A549 (cell line): ENCODE data around the gene ADAMTS2. TPM values are rescaled to one million over a fixed set of nuclear protein-coding genes. Genes with fewer than 3 reads are reported as not detected.
"Not testable (repeated sequence)": the region's sequence is repeated elsewhere in the genome, so short reads cannot be mapped to it uniquely, and the experiment has no call there.

ENCODE experiments used
- ATAC-seq, 2 experiments: fragments of 200-7000 bp in 1 of 2; fragments of >200 bp in 1 of 2; cut with Nextera tagmentation in 1 of 2; cut with Tn5 transposase in 1 of 2; 3 replicates each; pipeline versions ENCODE4 v1.8.0 to v1.9.1; 2018 to 2020; ENCODE audit warnings: mild to moderate bottlenecking in 1 of 2, moderate library complexity in 1 of 2
- CTCF ChIA-PET: fragments of 300-600 bp; sonication (Branson Sonifier 250); formaldehyde crosslinking; extraction: SDS; loops from one replicate; lab custom pipeline; 2021; ENCODE audit warnings: antibody characterized with exemption, inconsistent platforms; lab: Yijun Ruan, JAX
- POLR2A ChIA-PET: fragments of 350-600 bp; formaldehyde crosslinking; extraction: SDS; loops from one replicate; lab custom pipeline; 2021; ENCODE audit warnings: antibody characterized with exemption, inconsistent platforms; lab: Yijun Ruan, JAX
- DNase-seq, 2 experiments: peaks; one replicate each; pipeline versions ENCODE4 v3.0.0 to v3.0.0-alpha.2; 2011 to 2016; ENCODE audit warnings: low read depth in 1 of 2, low spot score in 1 of 2
- FAIRE-seq: peaks from 2 replicates; lab custom pipeline; 2011; peaks lifted over from hg19 to GRCh38; lab: Jason Lieb, UNC
- H3K27ac ChIP-seq, 2 experiments: fragments of >200 bp; sonication (Bioruptor Twin); formaldehyde crosslinking; 3 replicates each; pipeline ENCODE4 v1.5.1; 2016 to 2017
- H3K4me1 ChIP-seq: fragments of >200 bp; sonication (Bioruptor Twin); formaldehyde crosslinking; 3 replicates; pipeline ENCODE4 v1.6.1; 2016
- H3K4me2 ChIP-seq: fragments of >200 bp; sonication (Bioruptor Twin); formaldehyde crosslinking; 3 replicates; pipeline ENCODE4 v1.6.1; 2016
- H3K4me3 ChIP-seq: fragments of >200 bp; sonication (Bioruptor Twin); formaldehyde crosslinking; 3 replicates; pipeline ENCODE4 v1.5.1; 2016
- H3K9me3 ChIP-seq: fragments of >200 bp; sonication (Bioruptor Twin); formaldehyde crosslinking; 3 replicates; pipeline ENCODE4 v1.6.1; 2016
- BHLHE40 ChIP-seq: IDR thresholded peaks from 2 replicates; pipeline ENCODE4 v1.6.1; 2012; ENCODE audit warnings: low read depth, low read length, inconsistent platforms
- CBX2 ChIP-seq: fragments of 200-600 bp; sonication (generic); IDR thresholded peaks from 2 replicates; pipeline ENCODE4 v1.6.1; 2016; ENCODE audit warnings: low read depth, mild to moderate bottlenecking, borderline replicate concordance
- CBX8 ChIP-seq: fragments of 200-600 bp; sonication (generic); IDR thresholded peaks from 2 replicates; pipeline ENCODE4 v1.6.1; 2016
- EHF ChIP-seq: fragments of 250-450 bp; sonication (Bioruptor Pico); IDR thresholded peaks from 2 replicates; pipeline ENCODE4 v1.5.0; 2020; ENCODE audit warnings: mild to moderate bottlenecking
- ESRRA ChIP-seq: fragments of 150-350 bp; IDR thresholded peaks from 2 replicates; pipeline ENCODE4 v1.6.1; 2014; ENCODE audit warnings: mild to moderate bottlenecking, low read length, borderline replicate concordance
- FOSL2 ChIP-seq, 2 experiments: fragments of 450-650 bp in 1 of 2; fragments of >200 bp in 1 of 2; sonication (Bioruptor Twin) in 1 of 2; formaldehyde crosslinking; IDR thresholded peaks; 2 replicates each; pipeline versions ENCODE4 v1.5.0 to v1.6.1; 2016 to 2020; ENCODE audit warnings: mild to moderate bottlenecking in 1 of 2, moderate library complexity in 1 of 2
- HDAC2 ChIP-seq: fragments of 200-600 bp; sonication (generic); IDR thresholded peaks from 2 replicates; pipeline ENCODE4 v1.6.1; 2016
- HEYL ChIP-seq: fragments of 250-450 bp; sonication (Bioruptor Pico); IDR thresholded peaks from 2 replicates; pipeline ENCODE4 v1.8.0; 2021; ENCODE audit warnings: mild to moderate bottlenecking, moderate library complexity
- JUN ChIP-seq, 2 experiments: fragments of >200 bp; sonication (Bioruptor Twin); formaldehyde crosslinking; IDR thresholded peaks; 2 replicates in 1 of 2; 3 replicates in 1 of 2; pipeline ENCODE4 v1.6.1; 2016 to 2017
- MAFK ChIP-seq: fragments of 450-650 bp; IDR thresholded peaks from 2 replicates; pipeline ENCODE4 v1.6.1; 2014; ENCODE audit not compliant: partially characterized antibody
- PHF8 ChIP-seq: fragments of 200-600 bp; sonication (generic); IDR thresholded peaks from 2 replicates; pipeline ENCODE4 v1.6.1; 2016; ENCODE audit warnings: low read depth, mild to moderate bottlenecking, antibody characterized with exemption, moderate library complexity, borderline replicate concordance
- ZC3H11A ChIP-seq: fragments of 450-650 bp; IDR thresholded peaks from 2 replicates; pipeline ENCODE4 v1.6.1; 2014; ENCODE audit warnings: antibody characterized with exemption, mild to moderate bottlenecking
- ZSCAN20 ChIP-seq: fragments of 250-450 bp; sonication (Bioruptor Pico); IDR thresholded peaks from 2 replicates; pipeline ENCODE4 v1.8.0; 2022; ENCODE audit warnings: mild to moderate bottlenecking, moderate library complexity
- WGBS: methylation state at CpG from one replicate; pipeline ENCODE4 v1.1.6; 2017; ENCODE audit errors: missing lambda C conversion rate; 5-methylcytosine and 5-hydroxymethylcytosine counted together
- polyA plus RNA-seq, 4 experiments: library from polyadenylated mRNA; depleted of rRNA in 3 of 4; stranded (reverse); fragments of >200 nt; fragmentation: RNase III in 1 of 4; extraction: RNeasy Plus Mini Kit Qiagen cat#74134 plus additional on column Dnase treatment in 1 of 4; gene quantifications; 2 replicates in 3 of 4; 3 replicates in 1 of 4; pipeline ENCODE4 v1.2.3, GENCODE V29; 2011 to 2017
- TF ChIP-seq, protein P1 (sequence below): IDR thresholded peaks from 2 replicates; pipeline ENCODE4 v1.6.1; 2012; ENCODE audit warnings: low read depth, borderline replicate concordance
- TF ChIP-seq, protein P2 (sequence below): fragments of >200 bp; sonication (Bioruptor Twin); formaldehyde crosslinking; IDR thresholded peaks from 3 replicates; pipeline ENCODE4 v1.5.1; 2016
- TF ChIP-seq, protein P3 (sequence below): fragments of >200 bp; sonication (Bioruptor Twin); formaldehyde crosslinking; IDR thresholded peaks from 3 replicates; pipeline ENCODE4 v1.6.1; 2016

The ADAMTS2 gene
- polyA plus RNA-seq, 2 of the 4 experiments (the other 2 are of a cell fraction) = not detected

DNA sequence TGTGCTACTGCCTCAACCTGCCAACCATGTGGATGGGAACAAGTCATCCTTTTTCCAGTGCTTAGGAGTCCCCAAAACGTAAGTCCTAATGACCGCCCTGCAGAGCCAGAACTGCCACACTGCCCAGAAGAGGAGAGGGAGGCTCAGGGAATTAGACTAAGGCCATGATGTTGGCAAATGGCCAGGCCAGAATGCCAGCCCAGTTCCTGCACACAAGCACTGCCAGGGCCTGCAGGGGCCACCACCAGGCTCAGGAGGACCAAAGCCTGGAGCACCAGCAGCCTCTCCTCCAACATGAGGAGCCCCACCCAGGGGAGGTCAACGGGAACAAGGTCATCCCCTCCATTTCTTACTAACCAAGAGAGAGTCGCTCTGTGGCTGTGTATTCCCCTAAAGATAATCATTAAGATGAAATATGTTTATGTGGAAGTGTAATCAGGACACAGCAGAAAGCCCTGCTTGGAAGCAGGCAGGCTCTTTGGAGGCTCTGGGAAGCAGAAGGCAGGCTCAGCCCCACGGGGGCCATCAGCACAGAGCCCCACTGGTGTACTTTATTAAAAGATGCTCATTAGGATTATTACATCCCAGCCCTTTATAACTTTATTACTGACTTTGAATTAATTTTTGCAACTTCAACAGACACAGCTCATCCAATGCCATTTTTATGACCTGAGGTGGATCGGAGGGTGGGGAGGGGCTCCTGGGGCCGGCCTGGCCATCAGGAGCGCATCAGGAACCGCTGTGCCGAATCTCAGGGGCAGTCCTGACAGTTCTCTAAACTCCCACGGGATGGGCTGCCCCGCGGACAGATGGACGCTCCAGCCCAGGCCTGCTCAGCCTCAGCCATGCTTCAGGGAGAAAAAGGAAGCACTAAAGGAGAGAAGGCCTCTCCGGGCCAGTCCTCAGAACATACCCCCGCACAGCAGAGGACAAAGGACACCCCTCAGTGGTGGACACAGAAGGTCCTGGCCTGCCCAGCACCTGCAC lies 127.0 kb downstream of the ADAMTS2 start:
- H3K4me3 ChIP-seq = no peak overlapping the region
- no peak overlapping the region for H3K27ac ChIP-seq
- ChIA-PET POLR2A (no interaction called here), CTCF (no interaction called here)
- ATAC-seq = no peak
- 25% methylated on average over 16 of the region's 16 CpGs for WGBS
- FAIRE-seq = no peak
- peaks cover 16% of the 10 kb centered on the region; the same call in 2 of the 3 replicates for H3K9me3 ChIP-seq
- TF ChIP-seq ZC3H11A = no peak
- TF ChIP-seq HDAC2 = no peak
- TF ChIP-seq FOSL2 (IDR thresholded peaks at IDR 0.05) = no peak
- TF ChIP-seq FOSL2 (CRISPR knock-in tag; IDR thresholded peaks at IDR 0.05) = no peak
- TF ChIP-seq CBX2 = no peak
- TF ChIP-seq EHF (CRISPR knock-in tag) = no peak
- no peak for TF ChIP-seq BHLHE40
- TF ChIP-seq MAFK = no peak
- TF ChIP-seq, protein P1, sequence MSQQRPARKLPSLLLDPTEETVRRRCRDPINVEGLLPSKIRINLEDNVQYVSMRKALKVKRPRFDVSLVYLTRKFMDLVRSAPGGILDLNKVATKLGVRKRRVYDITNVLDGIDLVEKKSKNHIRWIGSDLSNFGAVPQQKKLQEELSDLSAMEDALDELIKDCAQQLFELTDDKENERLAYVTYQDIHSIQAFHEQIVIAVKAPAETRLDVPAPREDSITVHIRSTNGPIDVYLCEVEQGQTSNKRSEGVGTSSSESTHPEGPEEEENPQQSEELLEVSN = no peak
- no peak for TF ChIP-seq ZSCAN20 (CRISPR knock-in tag)
- no peak for TF ChIP-seq PHF8
- TF ChIP-seq ESRRA = no peak
- TF ChIP-seq, protein P2, sequence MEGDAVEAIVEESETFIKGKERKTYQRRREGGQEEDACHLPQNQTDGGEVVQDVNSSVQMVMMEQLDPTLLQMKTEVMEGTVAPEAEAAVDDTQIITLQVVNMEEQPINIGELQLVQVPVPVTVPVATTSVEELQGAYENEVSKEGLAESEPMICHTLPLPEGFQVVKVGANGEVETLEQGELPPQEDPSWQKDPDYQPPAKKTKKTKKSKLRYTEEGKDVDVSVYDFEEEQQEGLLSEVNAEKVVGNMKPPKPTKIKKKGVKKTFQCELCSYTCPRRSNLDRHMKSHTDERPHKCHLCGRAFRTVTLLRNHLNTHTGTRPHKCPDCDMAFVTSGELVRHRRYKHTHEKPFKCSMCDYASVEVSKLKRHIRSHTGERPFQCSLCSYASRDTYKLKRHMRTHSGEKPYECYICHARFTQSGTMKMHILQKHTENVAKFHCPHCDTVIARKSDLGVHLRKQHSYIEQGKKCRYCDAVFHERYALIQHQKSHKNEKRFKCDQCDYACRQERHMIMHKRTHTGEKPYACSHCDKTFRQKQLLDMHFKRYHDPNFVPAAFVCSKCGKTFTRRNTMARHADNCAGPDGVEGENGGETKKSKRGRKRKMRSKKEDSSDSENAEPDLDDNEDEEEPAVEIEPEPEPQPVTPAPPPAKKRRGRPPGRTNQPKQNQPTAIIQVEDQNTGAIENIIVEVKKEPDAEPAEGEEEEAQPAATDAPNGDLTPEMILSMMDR = no peak
- no peaks in the 10 kb centered on the region for H3K4me1 ChIP-seq
- no peak for DNase-seq
- H3K4me2 ChIP-seq = no peak overlapping the region

DNA sequence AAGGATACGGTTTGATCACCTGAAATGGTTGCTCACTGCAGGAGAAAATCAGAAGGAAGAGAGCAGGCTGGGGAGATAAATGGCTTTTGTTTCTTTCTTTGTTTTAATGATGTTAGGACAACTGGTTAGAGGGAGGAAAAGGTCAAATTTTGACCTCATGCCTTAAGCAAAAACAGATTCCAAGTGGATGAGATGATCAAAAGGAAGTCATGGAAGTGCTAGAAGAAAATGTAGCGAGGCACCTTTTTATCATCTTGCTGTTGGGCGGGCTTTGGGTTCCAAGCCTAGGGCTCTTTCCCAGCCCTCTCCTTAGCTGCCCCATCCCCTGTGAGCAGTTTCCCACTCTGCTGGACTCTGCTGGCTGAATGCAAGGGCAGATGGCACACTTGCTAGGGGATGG lies 127.9 kb downstream of the ADAMTS2 start:
- TF ChIP-seq EHF (CRISPR knock-in tag) (no peak), HEYL (CRISPR knock-in tag) (no peak), PHF8 (no peak)
- FAIRE-seq (no peak), ATAC-seq (no peak), DNase-seq (no peak)
- H3K4me2 ChIP-seq = no peak overlapping the region
- H3K4me1 ChIP-seq = no peaks in the 10 kb centered on the region
- POLR2A ChIA-PET = no interaction called here
- WGBS = 39% methylated on average over 3 of the region's 3 CpGs
- peaks cover 12% of the 10 kb centered on the region; the same call in 2 of the 3 replicates for H3K9me3 ChIP-seq
- CTCF ChIA-PET = no interaction called here
- no peak overlapping the region for H3K27ac ChIP-seq
- H3K4me3 ChIP-seq = no peak overlapping the region

DNA sequence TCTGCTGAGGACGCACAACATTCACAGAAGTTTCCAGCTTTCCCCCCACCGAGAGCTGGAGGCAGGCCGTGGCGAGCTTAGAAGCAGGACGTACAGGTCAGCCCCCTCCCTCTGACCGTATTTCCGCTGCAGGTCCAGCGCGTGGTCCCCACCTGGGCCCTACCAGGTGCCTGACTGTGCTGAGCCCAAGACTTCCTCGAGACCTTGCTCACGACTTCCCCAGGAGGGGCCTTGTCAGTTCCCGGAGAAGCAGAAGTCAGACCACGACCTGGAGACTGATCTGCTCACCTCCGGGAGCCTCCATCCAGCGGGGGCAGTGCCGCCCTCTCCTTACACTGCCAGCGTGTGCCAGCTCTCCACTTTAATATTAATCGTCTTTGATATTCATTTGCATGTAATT lies 128.9 kb downstream of the ADAMTS2 start:
- ATAC-seq, POLR2A ChIA-PET: not testable (repeated sequence)

DNA sequence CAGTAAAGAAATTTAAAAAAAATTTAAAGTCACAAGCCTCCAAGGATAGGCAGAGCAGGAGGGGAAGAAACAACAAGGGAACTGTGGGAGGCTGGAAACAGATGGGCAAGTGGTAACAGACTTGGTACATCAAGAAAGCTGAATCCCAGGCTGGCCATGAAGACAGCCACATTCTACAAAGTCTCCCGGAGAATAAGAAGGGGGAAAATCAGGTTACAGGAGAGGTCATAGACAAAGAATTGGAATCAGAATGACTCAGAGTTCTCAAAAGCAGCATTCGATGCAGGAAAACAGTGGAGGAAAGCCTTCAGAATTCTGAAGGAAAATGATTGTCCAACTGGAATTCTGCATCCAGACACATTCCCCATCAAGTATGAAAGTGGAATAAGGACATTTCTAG lies 129.7 kb downstream of the ADAMTS2 start:
- ATAC-seq (no peak), FAIRE-seq (no peak), DNase-seq (no peak)
- 52% methylated on average over 2 of the region's 2 CpGs for WGBS
- CTCF ChIA-PET = no interaction called here
- H3K4me1 ChIP-seq = no peaks in the 10 kb centered on the region
- TF ChIP-seq, protein P3, sequence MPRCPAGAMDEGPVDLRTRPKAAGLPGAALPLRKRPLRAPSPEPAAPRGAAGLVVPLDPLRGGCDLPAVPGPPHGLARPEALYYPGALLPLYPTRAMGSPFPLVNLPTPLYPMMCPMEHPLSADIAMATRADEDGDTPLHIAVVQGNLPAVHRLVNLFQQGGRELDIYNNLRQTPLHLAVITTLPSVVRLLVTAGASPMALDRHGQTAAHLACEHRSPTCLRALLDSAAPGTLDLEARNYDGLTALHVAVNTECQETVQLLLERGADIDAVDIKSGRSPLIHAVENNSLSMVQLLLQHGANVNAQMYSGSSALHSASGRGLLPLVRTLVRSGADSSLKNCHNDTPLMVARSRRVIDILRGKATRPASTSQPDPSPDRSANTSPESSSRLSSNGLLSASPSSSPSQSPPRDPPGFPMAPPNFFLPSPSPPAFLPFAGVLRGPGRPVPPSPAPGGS = no peak
- TF ChIP-seq ESRRA (no peak), JUN (IDR thresholded peaks at IDR 0.05) (no peak), CBX8 (no peak)
- H3K27ac ChIP-seq = no peak overlapping the region
- no peak overlapping the region for H3K4me2 ChIP-seq
- H3K9me3 ChIP-seq = peaks cover 8% of the 10 kb centered on the region; the same call in 2 of the 3 replicates
- POLR2A ChIA-PET = no interaction called here
- H3K4me3 ChIP-seq = no peak overlapping the region

More for the DNA sequence above, 128.9 kb downstream of the ADAMTS2 start:
- 40% methylated on average over 15 of the region's 18 CpGs for WGBS
- DNase-seq, FAIRE-seq, H3K4me2 ChIP-seq, H3K27ac ChIP-seq, H3K4me3 ChIP-seq, CTCF ChIA-PET, H3K4me1 ChIP-seq: not testable (repeated sequence)
- H3K9me3 ChIP-seq = peaks cover 10% of the 10 kb centered on the region; the same call in 2 of the 3 replicates
